ENCODE measurements around the gene NDFIP2. TPM values are rescaled to one million over a fixed set of nuclear protein-coding genes. Genes with fewer than 3 reads are reported as not detected.
A peak's percentile ranks its signal among the peaks of the same experiment; 100 is the strongest.

Gene NDFIP2
- total and polyA plus RNA-seq, 2 donors from 2014 or later, result 28.7 to 52.2 TPM

DNA sequence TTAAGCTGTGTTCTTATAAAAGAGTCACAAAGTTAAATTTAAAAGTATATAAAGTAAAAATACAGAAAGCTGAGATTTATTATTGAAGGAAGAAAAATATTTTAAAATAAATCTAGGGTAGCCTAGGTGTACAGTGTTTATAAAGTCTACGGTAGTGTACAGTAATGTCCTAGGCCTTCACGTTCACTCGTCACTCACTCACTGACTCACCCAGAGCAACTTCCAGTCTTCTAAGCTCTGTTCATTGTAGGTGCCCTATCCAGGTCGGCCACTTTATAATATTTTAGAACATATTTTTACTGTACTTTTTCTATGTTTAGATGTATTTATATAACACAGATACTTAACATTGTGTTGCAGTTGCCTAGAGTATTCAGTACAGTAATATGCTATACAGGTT lies 47.4 kb downstream of the NDFIP2 start:
- no peaks in the 10 kb centered on the region for H3K27me3 ChIP-seq (ENCODE audit: control insufficient read depth, insufficient read depth, low read length)
- TF ChIP-seq, protein P1, sequence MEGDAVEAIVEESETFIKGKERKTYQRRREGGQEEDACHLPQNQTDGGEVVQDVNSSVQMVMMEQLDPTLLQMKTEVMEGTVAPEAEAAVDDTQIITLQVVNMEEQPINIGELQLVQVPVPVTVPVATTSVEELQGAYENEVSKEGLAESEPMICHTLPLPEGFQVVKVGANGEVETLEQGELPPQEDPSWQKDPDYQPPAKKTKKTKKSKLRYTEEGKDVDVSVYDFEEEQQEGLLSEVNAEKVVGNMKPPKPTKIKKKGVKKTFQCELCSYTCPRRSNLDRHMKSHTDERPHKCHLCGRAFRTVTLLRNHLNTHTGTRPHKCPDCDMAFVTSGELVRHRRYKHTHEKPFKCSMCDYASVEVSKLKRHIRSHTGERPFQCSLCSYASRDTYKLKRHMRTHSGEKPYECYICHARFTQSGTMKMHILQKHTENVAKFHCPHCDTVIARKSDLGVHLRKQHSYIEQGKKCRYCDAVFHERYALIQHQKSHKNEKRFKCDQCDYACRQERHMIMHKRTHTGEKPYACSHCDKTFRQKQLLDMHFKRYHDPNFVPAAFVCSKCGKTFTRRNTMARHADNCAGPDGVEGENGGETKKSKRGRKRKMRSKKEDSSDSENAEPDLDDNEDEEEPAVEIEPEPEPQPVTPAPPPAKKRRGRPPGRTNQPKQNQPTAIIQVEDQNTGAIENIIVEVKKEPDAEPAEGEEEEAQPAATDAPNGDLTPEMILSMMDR (IDR thresholded peaks at IDR 0.05; ENCODE audit: borderline replicate concordance, extremely low read depth, insufficient read depth), result no peak
- no peak overlapping the region for H3K9ac ChIP-seq (ENCODE audit: low read length in 3 of 3)

DNA sequence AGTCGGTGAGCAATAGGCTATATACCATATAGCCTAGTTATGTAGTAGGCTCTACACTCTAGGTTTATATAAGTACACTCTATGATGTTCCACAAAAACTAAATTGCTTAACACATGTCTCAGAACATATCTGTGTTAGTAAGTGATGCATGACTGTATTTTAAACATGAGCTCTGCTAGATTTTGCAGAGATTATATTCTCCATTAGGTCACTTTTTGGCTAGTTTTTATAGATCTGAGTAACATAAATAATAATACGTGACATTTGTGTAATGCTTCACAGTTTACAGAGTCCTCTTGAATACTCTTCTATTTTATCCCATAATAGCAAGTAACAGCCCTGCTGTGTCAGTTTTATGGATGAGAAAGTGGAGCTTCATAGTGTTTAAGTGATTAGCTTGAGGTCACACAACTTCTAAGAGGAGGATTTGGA lies 47.8 kb downstream of the NDFIP2 start:
- FAIRE-seq (no peak), DNase-seq (peak in 1 of 5 donors; percentile 34)
- Histone ChIP-seq H3K36me3 (ENCODE audit: control insufficient read depth in 2 of 3, insufficient read depth in 3 of 3, low read length in 3 of 3) (peaks cover 0 to 6% (median 3%) of the 10 kb centered on the region in 3 donors), H3K4me3 (ENCODE audit: low read length in 3 of 3) (no peak overlapping the region), H3K27ac (ENCODE audit: low read depth in 2 of 2, low read length in 2 of 2) (no peak overlapping the region), H3K9me3 (ENCODE audit: control insufficient read depth in 2 of 3, insufficient read depth in 1 of 3, low read length in 3 of 3) (no peaks in the 10 kb centered on the region), H3K9ac (ENCODE audit: low read length in 3 of 3) (no peak overlapping the region), H3K4me1 (ENCODE audit: control insufficient read depth in 2 of 3, insufficient read depth in 2 of 3, low read depth in 1 of 3, low read length in 3 of 3) (no peaks in the 10 kb centered on the region), H3K27me3 (ENCODE audit: control insufficient read depth, insufficient read depth, low read length) (no peaks in the 10 kb centered on the region)
- TF ChIP-seq, protein P1 (IDR thresholded peaks at IDR 0.05; ENCODE audit: borderline replicate concordance, extremely low read depth, insufficient read depth), result no peak
- intact Hi-C loops (cut with DNase I), result no loop called here

More for the DNA sequence above, 47.4 kb downstream of the NDFIP2 start:
- FAIRE-seq (peak; percentile 42), DNase-seq (no peak)
- no peak overlapping the region for H3K4me3 ChIP-seq (ENCODE audit: low read length in 3 of 3)
- no peaks in the 10 kb centered on the region for H3K9me3 ChIP-seq (ENCODE audit: control insufficient read depth in 2 of 3, insufficient read depth in 1 of 3, low read length in 3 of 3)
- intact Hi-C loops (cut with DNase I), result no loop called here
- H3K4me1 ChIP-seq (ENCODE audit: control insufficient read depth in 2 of 3, insufficient read depth in 2 of 3, low read depth in 1 of 3, low read length in 3 of 3), result no peaks in the 10 kb centered on the region
- H3K27ac ChIP-seq (ENCODE audit: low read depth in 2 of 2, low read length in 2 of 2), result no peak overlapping the region
- peaks cover 0 to 6% (median 5%) of the 10 kb centered on the region in 3 donors for H3K36me3 ChIP-seq (ENCODE audit: control insufficient read depth in 2 of 3, insufficient read depth in 3 of 3, low read length in 3 of 3)

DNA sequence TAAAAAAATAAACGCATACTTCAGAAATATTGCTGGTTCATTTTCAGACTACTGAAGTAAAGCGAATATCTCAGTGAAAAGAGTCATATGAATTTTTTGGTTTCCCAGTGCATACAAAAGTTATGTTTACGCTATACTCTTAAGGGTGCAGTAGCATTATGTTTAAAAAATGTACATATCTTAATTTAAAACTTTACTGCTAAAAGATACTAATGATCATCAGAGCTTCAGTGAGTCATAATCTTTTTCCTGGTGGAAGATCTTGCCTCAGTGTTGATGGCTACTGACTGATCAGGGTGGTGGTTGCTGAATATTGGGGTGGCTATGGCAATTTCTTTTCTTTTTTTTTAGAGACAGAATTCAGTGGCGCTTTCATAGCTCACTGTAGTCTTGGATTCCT lies 48.9 kb downstream of the NDFIP2 start:
- DNase-seq, result no peak
- FAIRE-seq, result no peak
- intact Hi-C loops (cut with DNase I), result no loop called here

More for the DNA sequence above, 48.9 kb downstream of the NDFIP2 start:
- Histone ChIP-seq H3K9ac (ENCODE audit: low read length in 3 of 3) (no peak overlapping the region), H3K9me3 (ENCODE audit: control insufficient read depth in 2 of 3, insufficient read depth in 1 of 3, low read length in 3 of 3) (no peaks in the 10 kb centered on the region), H3K27ac (ENCODE audit: low read depth in 2 of 2, low read length in 2 of 2) (no peak overlapping the region), H3K27me3 (ENCODE audit: control insufficient read depth, insufficient read depth, low read length) (no peaks in the 10 kb centered on the region), H3K36me3 (ENCODE audit: control insufficient read depth in 2 of 3, insufficient read depth in 3 of 3, low read length in 3 of 3) (peaks cover 0 to 6% (median 3%) of the 10 kb centered on the region in 3 donors), H3K4me1 (ENCODE audit: control insufficient read depth in 2 of 3, insufficient read depth in 2 of 3, low read depth in 1 of 3, low read length in 3 of 3) (no peaks in the 10 kb centered on the region), H3K4me3 (ENCODE audit: low read length in 3 of 3) (no peak overlapping the region)
- TF ChIP-seq, protein P1 (IDR thresholded peaks at IDR 0.05; ENCODE audit: borderline replicate concordance, extremely low read depth, insufficient read depth), result no peak
